HepG2 (cell line): ENCODE measurements around the gene ZMIZ1. TPM values are rescaled to one million over a fixed set of nuclear protein-coding genes. Genes with fewer than 3 reads are reported as not detected.
A peak's percentile ranks its signal among the peaks of the same experiment; 100 is the strongest.

Experiments
- CREB3 ChIP-seq: sonication (generic); formaldehyde crosslinking; IDR thresholded peaks from 2 replicates; pipeline ENCODE4 v1.5.0; 2020; ENCODE audit warnings: missing genetic modification reagents
- TOPORS ChIP-seq: sonication (generic); formaldehyde crosslinking; IDR thresholded peaks from 2 replicates; pipeline ENCODE4 v1.8.0; 2023; ENCODE audit warnings: mild to moderate bottlenecking, missing genetic modification reagents
- ZNF414 ChIP-seq: sonication (generic); formaldehyde crosslinking; IDR thresholded peaks from 2 replicates; pipeline ENCODE4 v1.5.0; 2020; ENCODE audit warnings: missing genetic modification reagents
- ZNF501 ChIP-seq: sonication (generic); formaldehyde crosslinking; IDR thresholded peaks from 2 replicates; pipeline ENCODE4 v1.5.1; 2020; ENCODE audit warnings: mild to moderate bottlenecking, moderate library complexity, missing genetic modification reagents
- ZNF687 ChIP-seq: sonication (generic); formaldehyde crosslinking; IDR thresholded peaks from 2 replicates; pipeline ENCODE4 v1.5.1; 2020; ENCODE audit warnings: mild to moderate bottlenecking, missing genetic modification reagents, moderate library complexity
- polyA plus RNA-seq, 8 experiments: library from polyadenylated mRNA; depleted of rRNA in 3 of 8; stranded (reverse) in 7 of 8; unstranded in 1 of 8; fragments of >200 nt; fragmentation: Illumina TruSeq in 4 of 8; extraction: Trizol in 4 of 8; gene quantifications; 2 replicates each; pipeline versions ENCODE4 v1.2.1 to v1.2.3, GENCODE V29; 2011 to 2016; ENCODE audit warnings: low read depth in 4 of 8, missing spikeins in 1 of 8, mixed read lengths in 1 of 8; ENCODE audit not compliant: insufficient read depth in 1 of 8
- total RNA-seq, 5 experiments: library from RNA; depleted of rRNA; stranded (reverse); fragments of >200 nt; fragmentation: Illumina TruSeq; extraction: Trizol; gene quantifications; 2 replicates each; pipeline ENCODE4 v1.2.3, GENCODE V29; 2016; ENCODE audit warnings: low read depth in 1 of 5

ZMIZ1 gene
- total and polyA plus RNA-seq, 2 of the 13 experiments (the other 11 are each of a cell fraction or from before 2014, with no cell fraction given) = 5.3 to 10.2 TPM

GRCh38 chr10:79155301-79156081 is 86.7 kb downstream of the ZMIZ1 start (continued):
- TF ChIP-seq TOPORS (CRISPR knock-in tag) = no peak
- 0 out of 2 replicates have a peak, but pooled peaks have one; percentile 21 for TF ChIP-seq ZNF501
- no peak for TF ChIP-seq ZNF414
- TF ChIP-seq CREB3 (CRISPR knock-in tag) = no peak
- peak; percentile 66 for TF ChIP-seq ZNF687
